ENCODE results near the gene TNPO1. TPM values are rescaled to one million over a fixed set of nuclear protein-coding genes. Genes with fewer than 3 reads are reported as not detected.

TNPO1 gene
- total and polyA plus RNA-seq, 2 of the 13 experiments (the other 11 are each of a cell fraction or from before 2014, with no cell fraction given): 26.7 to 123 TPM

- peak; percentile 92 for TF ChIP-seq PTBP1 (IDR thresholded peaks at IDR 0.05; ENCODE audit: low read depth, low read length, poor library complexity, severe bottlenecking)
- no peak for TF ChIP-seq ZNF17 (CRISPR knock-in tag; IDR thresholded peaks at IDR 0.05)
- 0 out of 2 replicates have a peak, but pooled peaks have one; percentile 88 for TF ChIP-seq ZBTB39 (CRISPR knock-in tag; IDR thresholded peaks at IDR 0.05)
- 0 out of 2 replicates have a peak, but pooled peaks have one; percentile 32 for TF ChIP-seq ZSCAN29 (CRISPR knock-in tag; conservative IDR thresholded peaks at IDR 0.05)
- TF ChIP-seq SATB2 (CRISPR knock-in tag; IDR thresholded peaks at IDR 0.05): no peak
- peak; percentile 63; the same call in 1 of the 2 replicates for TF ChIP-seq KAT8 (CRISPR knock-in tag; IDR thresholded peaks at IDR 0.05)
- peak; percentile 93 for TF ChIP-seq BORCS8-MEF2B (CRISPR knock-in tag; IDR thresholded peaks at IDR 0.05)
- TF ChIP-seq REPIN1 (CRISPR knock-in tag; IDR thresholded peaks at IDR 0.05; ENCODE audit: borderline replicate concordance, low read depth): peak; percentile 68; the same call in 1 of the 2 replicates
- TF ChIP-seq SMC3 (IDR thresholded peaks at IDR 0.05; ENCODE audit: low read length): peak; percentile 9; the same call in 1 of the 2 replicates
- TF ChIP-seq HMGXB4 (CRISPR knock-in tag; IDR thresholded peaks at IDR 0.05; ENCODE audit: borderline replicate concordance in 1 of 2, low read depth in 1 of 2): peak; percentile 93 to 97
- no peak for TF ChIP-seq FUBP1 (CRISPR knock-in tag; IDR thresholded peaks at IDR 0.05; ENCODE audit: borderline replicate concordance)
- no peak; the same call in 1 of the 2 replicates for TF ChIP-seq NAIF1 (CRISPR knock-in tag; IDR thresholded peaks at IDR 0.05; ENCODE audit: borderline replicate concordance)
- TF ChIP-seq SRSF9 (IDR thresholded peaks at IDR 0.05; ENCODE audit: borderline replicate concordance, insufficient read depth, low read depth, low read length, poor library complexity, severe bottlenecking): no peak
- no peak for TF ChIP-seq ZNF318 (CRISPR knock-in tag; IDR thresholded peaks at IDR 0.05)
Measured at GRCh38 chr5:72955768-72956323, 139.4 kb downstream of the TNPO1 start, which contains the start of gene FCHO2 (continued).
